ENCODE data around the gene ADAMTS13. TPM values are rescaled to one million over a fixed set of nuclear protein-coding genes. Genes with fewer than 3 reads are reported as not detected.

The ADAMTS13 gene
- total and polyA plus RNA-seq, 9 of the 15 experiments (the other 6 are each of a cell fraction or from before 2014, with no cell fraction given): 0.03 to 0.20 (median 0.04) TPM; not detected in 4

DNA sequence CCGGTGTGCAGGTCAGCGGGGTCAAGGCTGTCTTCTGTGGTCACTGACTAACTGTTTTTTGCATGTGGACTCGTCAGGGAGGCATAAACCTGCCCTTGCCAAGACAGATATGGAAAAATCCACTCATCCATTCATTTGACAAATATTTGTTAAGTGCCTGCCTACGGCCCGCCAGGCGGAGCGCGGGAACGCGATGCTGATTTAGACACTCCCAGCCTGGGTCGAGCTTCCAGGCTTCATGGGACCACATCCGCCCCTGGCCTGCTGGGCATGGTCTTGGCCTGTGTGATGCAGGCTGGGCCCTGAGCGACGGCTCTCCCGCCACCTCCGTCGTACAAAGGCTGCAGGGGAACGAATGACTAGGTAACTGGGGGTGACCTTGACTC lies 84.5 kb downstream of the ADAMTS13 start (continued):
- TF ChIP-seq, protein P1, sequence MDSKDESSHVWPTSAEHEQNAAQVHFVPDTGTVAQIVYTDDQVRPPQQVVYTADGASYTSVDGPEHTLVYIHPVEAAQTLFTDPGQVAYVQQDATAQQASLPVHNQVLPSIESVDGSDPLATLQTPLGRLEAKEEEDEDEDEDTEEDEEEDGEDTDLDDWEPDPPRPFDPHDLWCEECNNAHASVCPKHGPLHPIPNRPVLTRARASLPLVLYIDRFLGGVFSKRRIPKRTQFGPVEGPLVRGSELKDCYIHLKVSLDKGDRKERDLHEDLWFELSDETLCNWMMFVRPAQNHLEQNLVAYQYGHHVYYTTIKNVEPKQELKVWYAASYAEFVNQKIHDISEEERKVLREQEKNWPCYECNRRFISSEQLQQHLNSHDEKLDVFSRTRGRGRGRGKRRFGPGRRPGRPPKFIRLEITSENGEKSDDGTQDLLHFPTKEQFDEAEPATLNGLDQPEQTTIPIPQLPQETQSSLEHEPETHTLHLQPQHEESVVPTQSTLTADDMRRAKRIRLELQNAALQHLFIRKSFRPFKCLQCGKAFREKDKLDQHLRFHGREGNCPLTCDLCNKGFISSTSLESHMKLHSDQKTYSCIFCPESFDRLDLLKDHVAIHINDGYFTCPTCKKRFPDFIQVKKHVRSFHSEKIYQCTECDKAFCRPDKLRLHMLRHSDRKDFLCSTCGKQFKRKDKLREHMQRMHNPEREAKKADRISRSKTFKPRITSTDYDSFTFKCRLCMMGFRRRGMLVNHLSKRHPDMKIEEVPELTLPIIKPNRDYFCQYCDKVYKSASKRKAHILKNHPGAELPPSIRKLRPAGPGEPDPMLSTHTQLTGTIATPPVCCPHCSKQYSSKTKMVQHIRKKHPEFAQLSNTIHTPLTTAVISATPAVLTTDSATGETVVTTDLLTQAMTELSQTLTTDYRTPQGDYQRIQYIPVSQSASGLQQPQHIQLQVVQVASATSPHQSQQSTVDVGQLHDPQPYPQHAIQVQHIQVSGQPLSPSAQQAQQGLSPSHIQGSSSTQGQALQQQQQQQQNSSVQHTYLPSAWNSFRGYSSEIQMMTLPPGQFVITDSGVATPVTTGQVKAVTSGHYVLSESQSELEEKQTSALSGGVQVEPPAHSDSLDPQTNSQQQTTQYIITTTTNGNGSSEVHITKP (IDR thresholded peaks at IDR 0.05; ENCODE audit: partially characterized antibody): peak; percentile 48
- no peak for TF ChIP-seq HNRNPL (IDR thresholded peaks at IDR 0.05; ENCODE audit: low read depth, low read length)
- peak; percentile 6; the same call in 1 of the 2 replicates for TF ChIP-seq ARID1B (IDR thresholded peaks at IDR 0.05)
- TF ChIP-seq EP300 (IDR thresholded peaks at IDR 0.05; ENCODE audit: low read length): 0 out of 2 replicates have a peak, but pooled peaks have one; percentile 4
- 0 out of 2 replicates have a peak, but pooled peaks have one; percentile 50 for TF ChIP-seq LCOR (CRISPR knock-in tag; IDR thresholded peaks at IDR 0.05)
- 0 out of 2 replicates have a peak, but pooled peaks have one; percentile 11 for TF ChIP-seq JUND (IDR thresholded peaks at IDR 0.05; ENCODE audit: borderline replicate concordance, low read depth, low read length)
- TF ChIP-seq JUND (tag; IDR thresholded peaks at IDR 0.05; ENCODE audit: borderline replicate concordance, low read depth, low read length): no peak; the same call in 2 of the 3 replicates
- peak; percentile 21; the same call in 1 of the 2 replicates for TF ChIP-seq CBFA2T2 (conservative IDR thresholded peaks at IDR 0.05)
- TF ChIP-seq, protein P2, sequence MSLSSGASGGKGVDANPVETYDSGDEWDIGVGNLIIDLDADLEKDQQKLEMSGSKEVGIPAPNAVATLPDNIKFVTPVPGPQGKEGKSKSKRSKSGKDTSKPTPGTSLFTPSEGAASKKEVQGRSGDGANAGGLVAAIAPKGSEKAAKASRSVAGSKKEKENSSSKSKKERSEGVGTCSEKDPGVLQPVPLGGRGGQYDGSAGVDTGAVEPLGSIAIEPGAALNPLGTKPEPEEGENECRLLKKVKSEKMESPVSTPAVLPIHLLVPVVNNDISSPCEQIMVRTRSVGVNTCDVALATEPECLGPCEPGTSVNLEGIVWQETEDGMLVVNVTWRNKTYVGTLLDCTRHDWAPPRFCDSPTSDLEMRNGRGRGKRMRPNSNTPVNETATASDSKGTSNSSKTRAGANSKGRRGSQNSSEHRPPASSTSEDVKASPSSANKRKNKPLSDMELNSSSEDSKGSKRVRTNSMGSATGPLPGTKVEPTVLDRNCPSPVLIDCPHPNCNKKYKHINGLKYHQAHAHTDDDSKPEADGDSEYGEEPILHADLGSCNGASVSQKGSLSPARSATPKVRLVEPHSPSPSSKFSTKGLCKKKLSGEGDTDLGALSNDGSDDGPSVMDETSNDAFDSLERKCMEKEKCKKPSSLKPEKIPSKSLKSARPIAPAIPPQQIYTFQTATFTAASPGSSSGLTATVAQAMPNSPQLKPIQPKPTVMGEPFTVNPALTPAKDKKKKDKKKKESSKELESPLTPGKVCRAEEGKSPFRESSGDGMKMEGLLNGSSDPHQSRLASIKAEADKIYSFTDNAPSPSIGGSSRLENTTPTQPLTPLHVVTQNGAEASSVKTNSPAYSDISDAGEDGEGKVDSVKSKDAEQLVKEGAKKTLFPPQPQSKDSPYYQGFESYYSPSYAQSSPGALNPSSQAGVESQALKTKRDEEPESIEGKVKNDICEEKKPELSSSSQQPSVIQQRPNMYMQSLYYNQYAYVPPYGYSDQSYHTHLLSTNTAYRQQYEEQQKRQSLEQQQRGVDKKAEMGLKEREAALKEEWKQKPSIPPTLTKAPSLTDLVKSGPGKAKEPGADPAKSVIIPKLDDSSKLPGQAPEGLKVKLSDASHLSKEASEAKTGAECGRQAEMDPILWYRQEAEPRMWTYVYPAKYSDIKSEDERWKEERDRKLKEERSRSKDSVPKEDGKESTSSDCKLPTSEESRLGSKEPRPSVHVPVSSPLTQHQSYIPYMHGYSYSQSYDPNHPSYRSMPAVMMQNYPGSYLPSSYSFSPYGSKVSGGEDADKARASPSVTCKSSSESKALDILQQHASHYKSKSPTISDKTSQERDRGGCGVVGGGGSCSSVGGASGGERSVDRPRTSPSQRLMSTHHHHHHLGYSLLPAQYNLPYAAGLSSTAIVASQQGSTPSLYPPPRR (CRISPR knock-in tag; IDR thresholded peaks at IDR 0.05; ENCODE audit: borderline replicate concordance): 0 out of 2 replicates have a peak, but pooled peaks have one; percentile 45
- peak in 1 of 2 experiments; percentile 76; a peak in 1 of 4 replicates for TF ChIP-seq SRF (CRISPR knock-in tag; IDR thresholded peaks at IDR 0.05)
- 0 out of 2 replicates have a peak, but pooled peaks have one; percentile 19 for TF ChIP-seq MYNN (IDR thresholded peaks at IDR 0.05)
- TF ChIP-seq MYNN (CRISPR knock-in tag; IDR thresholded peaks at IDR 0.05): no peak
- TF ChIP-seq, protein P3, sequence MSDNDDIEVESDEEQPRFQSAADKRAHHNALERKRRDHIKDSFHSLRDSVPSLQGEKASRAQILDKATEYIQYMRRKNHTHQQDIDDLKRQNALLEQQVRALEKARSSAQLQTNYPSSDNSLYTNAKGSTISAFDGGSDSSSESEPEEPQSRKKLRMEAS (CRISPR knock-in tag; IDR thresholded peaks at IDR 0.05): peak; percentile 59
- TF ChIP-seq FOSL1 (tag; conservative IDR thresholded peaks at IDR 0.05): peak; percentile 78
- peak; percentile 26; the same call in 1 of the 2 replicates for TF ChIP-seq L3MBTL2 (IDR thresholded peaks at IDR 0.05)
- peak; percentile 57 for TF ChIP-seq BHLHE40 (IDR thresholded peaks at IDR 0.05; ENCODE audit: low read length)
- TF ChIP-seq FOXK1 (CRISPR knock-in tag; IDR thresholded peaks at IDR 0.05; ENCODE audit: borderline replicate concordance): no peak
- TF ChIP-seq, protein P4, sequence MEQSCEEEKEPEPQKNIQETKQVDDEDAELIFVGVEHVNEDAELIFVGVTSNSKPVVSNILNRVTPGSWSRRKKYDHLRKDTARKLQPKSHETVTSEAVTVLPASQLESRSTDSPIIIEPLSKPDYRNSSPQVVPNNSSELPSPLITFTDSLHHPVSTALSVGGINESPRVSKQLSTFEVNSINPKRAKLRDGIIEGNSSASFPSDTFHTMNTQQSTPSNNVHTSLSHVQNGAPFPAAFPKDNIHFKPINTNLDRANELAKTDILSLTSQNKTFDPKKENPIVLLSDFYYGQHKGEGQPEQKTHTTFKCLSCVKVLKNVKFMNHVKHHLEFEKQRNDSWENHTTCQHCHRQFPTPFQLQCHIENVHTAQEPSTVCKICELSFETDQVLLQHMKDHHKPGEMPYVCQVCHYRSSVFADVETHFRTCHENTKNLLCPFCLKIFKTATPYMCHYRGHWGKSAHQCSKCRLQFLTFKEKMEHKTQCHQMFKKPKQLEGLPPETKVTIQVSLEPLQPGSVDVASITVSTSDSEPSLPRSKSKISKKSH (CRISPR knock-in tag; IDR thresholded peaks at IDR 0.05): no peak
